Bronchial epithelial cell (primary cell): ENCODE data around the gene TTC7B. TPM values are rescaled to one million over a fixed set of nuclear protein-coding genes. Genes with fewer than 3 reads are reported as not detected.
"Not testable (repeated sequence)": the region's sequence is repeated elsewhere in the genome, so short reads cannot be mapped to it uniquely, and the experiment has no call there.

Source experiments
- DNase-seq: peaks from one replicate; pipeline ENCODE4 v3.0.0-alpha.2; 2010; ENCODE audit warnings: low read depth
- FAIRE-seq: peaks from 2 replicates; lab custom pipeline; 2011; peaks lifted over from hg19 to GRCh38; lab: Jason Lieb, UNC
- H3K27me3 ChIP-seq: 2 replicates; pipeline ENCODE4 v1.5.1; 2011; ENCODE audit warnings: low read length; ENCODE audit not compliant: control insufficient read depth, insufficient read depth
- H3K36me3 ChIP-seq: 2 replicates; pipeline ENCODE4 v1.5.1; 2011; ENCODE audit warnings: low read length; ENCODE audit not compliant: control insufficient read depth, insufficient read depth
- H3K4me3 ChIP-seq: 2 replicates; pipeline ENCODE4 v1.5.1; 2011; ENCODE audit warnings: mild to moderate bottlenecking, low read depth, low read length, control low read depth
- CTCF ChIP-seq: IDR thresholded peaks from 2 replicates; pipeline ENCODE4 v1.5.1; 2011; ENCODE audit warnings: mild to moderate bottlenecking, moderate library complexity, low read length, control low read depth, inconsistent platforms; ENCODE audit not compliant: insufficient read depth, severe bottlenecking
- total RNA-seq: library from RNA; depleted of rRNA; stranded (reverse); fragments of >200 nt; gene quantifications from 2 replicates; pipeline ENCODE4 v1.2.1, GENCODE V29; 2014

The TTC7B gene, protein sequence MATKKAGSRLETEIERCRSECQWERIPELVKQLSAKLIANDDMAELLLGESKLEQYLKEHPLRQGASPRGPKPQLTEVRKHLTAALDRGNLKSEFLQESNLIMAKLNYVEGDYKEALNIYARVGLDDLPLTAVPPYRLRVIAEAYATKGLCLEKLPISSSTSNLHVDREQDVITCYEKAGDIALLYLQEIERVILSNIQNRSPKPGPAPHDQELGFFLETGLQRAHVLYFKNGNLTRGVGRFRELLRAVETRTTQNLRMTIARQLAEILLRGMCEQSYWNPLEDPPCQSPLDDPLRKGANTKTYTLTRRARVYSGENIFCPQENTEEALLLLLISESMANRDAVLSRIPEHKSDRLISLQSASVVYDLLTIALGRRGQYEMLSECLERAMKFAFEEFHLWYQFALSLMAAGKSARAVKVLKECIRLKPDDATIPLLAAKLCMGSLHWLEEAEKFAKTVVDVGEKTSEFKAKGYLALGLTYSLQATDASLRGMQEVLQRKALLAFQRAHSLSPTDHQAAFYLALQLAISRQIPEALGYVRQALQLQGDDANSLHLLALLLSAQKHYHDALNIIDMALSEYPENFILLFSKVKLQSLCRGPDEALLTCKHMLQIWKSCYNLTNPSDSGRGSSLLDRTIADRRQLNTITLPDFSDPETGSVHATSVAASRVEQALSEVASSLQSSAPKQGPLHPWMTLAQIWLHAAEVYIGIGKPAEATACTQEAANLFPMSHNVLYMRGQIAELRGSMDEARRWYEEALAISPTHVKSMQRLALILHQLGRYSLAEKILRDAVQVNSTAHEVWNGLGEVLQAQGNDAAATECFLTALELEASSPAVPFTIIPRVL
- 2.9 and 7.2 TPM in 2 replicates for total RNA-seq

DNA sequence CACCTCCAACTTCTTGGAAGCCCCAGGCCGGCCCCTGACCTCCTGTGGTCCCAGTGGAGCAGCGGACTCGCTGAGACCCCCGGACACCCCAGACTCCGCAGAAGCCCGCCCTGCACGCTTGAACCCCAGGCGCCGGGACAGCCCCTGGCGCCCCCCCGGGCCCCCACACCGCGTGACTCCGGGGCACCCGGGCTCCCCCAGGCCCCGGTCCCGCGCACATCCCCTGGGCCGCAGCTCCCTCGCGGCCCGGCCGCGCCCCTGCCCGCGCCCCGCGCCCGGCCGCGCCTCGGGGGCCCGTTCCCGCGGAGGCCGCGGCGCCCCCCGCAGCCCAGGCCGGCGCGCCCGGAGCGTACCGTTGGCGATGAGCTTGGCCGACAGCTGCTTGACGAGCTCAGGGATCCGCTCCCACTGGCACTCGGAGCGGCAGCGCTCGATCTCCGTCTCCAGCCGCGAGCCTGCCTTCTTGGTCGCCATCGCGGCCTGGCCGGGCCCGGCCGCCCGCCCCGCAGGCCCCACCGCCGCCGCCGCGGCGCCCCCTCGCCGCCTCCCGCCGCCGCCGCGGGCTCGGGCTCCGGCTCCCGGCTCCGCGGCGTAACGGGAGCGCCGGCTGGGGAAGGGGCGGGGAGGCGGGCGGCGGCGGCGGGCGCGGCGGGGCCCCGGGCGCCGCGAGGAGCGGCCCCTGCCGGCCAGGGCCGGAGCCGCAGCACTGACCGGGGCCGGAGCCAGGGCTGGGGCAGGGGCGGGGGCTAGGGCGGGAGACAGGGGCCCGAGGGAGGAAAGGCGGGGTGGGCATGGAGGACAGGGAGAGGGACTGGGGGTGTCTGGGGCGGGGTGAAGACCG lies at the start of gene TTC7B:
TTC7B (minus strand) TSS at position 609 of the 841 bp plus-strand sequence; CDS start at position 474, 135 bp downstream.
- DNase-seq = no peak
- TF ChIP-seq CTCF = peak; percentile 39
- Histone ChIP-seq H3K36me3 (no peaks in the 10 kb centered on the region), H3K4me3 (peak within 1 kb of the TSS; percentile 48), H3K27me3 (no peaks in the 10 kb centered on the region)
- FAIRE-seq = no peak

GRCh38 chr14:90864741-90865140 lies 48.5 kb upstream of the TTC7B start:
- FAIRE-seq (no peak), DNase-seq (no peak)
- H3K4me3 ChIP-seq = no peak overlapping the region
- H3K36me3 ChIP-seq = no peaks in the 10 kb centered on the region
- no peaks in the 10 kb centered on the region for H3K27me3 ChIP-seq
- no peak for TF ChIP-seq CTCF

DNA sequence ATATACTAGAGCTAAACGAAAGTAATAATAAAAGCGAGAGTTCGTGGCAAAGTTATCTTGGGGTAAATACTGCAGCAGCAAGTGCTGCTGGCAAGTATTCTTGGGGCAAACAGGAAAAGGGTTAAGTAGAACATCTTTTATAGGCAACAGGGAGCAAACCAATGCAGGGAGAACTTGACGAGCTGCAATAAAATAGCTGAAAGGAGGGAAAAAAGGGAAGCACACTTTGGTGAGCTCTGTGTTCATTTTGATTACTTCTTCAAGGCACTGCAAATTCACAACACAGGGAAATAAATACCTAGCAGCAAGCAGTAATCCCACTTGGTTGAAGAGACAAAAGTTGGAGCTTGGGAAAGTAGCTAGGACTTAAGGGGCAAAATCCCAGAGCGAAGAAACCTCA lies 42.3 kb upstream of the TTC7B start:
- Histone ChIP-seq H3K27me3 (no peaks in the 10 kb centered on the region), H3K36me3 (no peaks in the 10 kb centered on the region), H3K4me3 (no peak overlapping the region)
- no peak for TF ChIP-seq CTCF
- DNase-seq = no peak
- no peak for FAIRE-seq

DNA sequence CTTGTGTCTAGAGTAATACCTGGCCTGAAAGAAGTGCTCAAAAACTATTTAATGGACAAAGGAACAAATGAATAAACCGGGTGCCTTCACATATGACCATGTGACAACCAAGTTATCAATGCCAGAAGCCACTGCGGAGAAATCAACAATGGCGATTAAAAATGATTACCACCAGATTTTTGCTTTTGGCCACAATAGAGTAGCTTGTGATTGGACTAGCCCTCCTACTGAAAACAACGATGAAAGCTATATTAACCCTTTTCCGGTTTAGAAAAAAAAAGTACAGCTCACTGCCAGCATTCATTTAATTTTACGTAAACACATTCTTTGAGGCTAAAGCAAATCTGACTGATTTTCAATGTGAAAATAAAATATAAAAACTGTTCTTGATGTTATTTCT lies 41.6 kb upstream of the TTC7B start:
- FAIRE-seq (no peak), DNase-seq (no peak)
- H3K27me3 ChIP-seq = no peaks in the 10 kb centered on the region
- no peak overlapping the region for H3K4me3 ChIP-seq
- no peaks in the 10 kb centered on the region for H3K36me3 ChIP-seq
- TF ChIP-seq CTCF = no peak

DNA sequence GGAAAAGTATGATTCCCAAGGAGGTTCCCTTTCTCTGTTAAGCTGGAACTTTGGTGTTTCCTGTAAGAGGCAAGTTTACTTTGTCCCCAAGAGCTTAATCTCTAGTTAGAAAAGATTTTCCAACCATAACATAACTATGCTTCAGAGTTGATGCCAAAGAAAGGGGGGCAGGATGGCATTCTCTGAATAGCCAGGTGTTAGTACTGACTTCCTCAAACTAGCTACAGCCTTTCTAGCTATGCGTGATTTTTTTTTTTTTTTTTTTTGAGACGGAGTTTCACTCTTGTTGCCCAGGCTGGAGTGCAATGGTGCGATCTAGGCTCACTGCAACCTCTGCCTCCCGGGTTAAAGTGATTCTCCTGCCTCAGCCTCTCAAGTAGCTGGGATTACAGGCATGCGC lies 39.9 kb upstream of the TTC7B start:
- H3K36me3 ChIP-seq, H3K4me3 ChIP-seq, FAIRE-seq, H3K27me3 ChIP-seq, DNase-seq: not testable (repeated sequence)
